ENCODE measurements around the gene CORO2A. TPM values are rescaled to one million over a fixed set of nuclear protein-coding genes. Genes with fewer than 3 reads are reported as not detected.

The CORO2A gene
- total RNA-seq, 2 experiments from 2014 or later, result 6.8 to 8.5 TPM

GRCh38 chr9:98086461-98086860 lies 106.0 kb downstream of the CORO2A start:
- ChIA-PET POLR2A (interaction anchor here (1.0 to 4.4 kb wide), 3 partner anchors 12 to 33 kb away, joined by 3 to 18 read pairs (median 4); partner anchors contain the start of gene TRIM14), CTCF (interaction anchor here (1.0 kb wide), 1 partner anchor 12 kb away, joined by 3 read pairs; no protein-coding TSS in a partner anchor)
- no peak for TF ChIP-seq CTCF (IDR thresholded peaks at IDR 0.05)
- H3K27me3 ChIP-seq (ENCODE audit: control insufficient read depth in 1 of 2, insufficient read depth in 2 of 2, low read length in 2 of 2), result no peaks in the 10 kb centered on the region
- H3K9me3 Mint-ChIP-seq, result no peaks in the 10 kb centered on the region
- ATAC-seq (ENCODE audit: poor library complexity) (no peak), DNase-seq (no peak)
- H3K4me3 Mint-ChIP-seq, result peak overlapping the region; percentile 5
- peaks cover 76% of the 10 kb centered on the region for H3K36me3 ChIP-seq (ENCODE audit: insufficient read depth, low read length)
- H3K36me3 Mint-ChIP-seq (ENCODE audit: low read depth), result peaks cover 86% of the 10 kb centered on the region
- H3K4me3 ChIP-seq (ENCODE audit: low read length), result no peak overlapping the region
- peaks cover 53% of the 10 kb centered on the region for H3K4me1 Mint-ChIP-seq (ENCODE audit: low read depth)
- peaks cover 12% of the 10 kb centered on the region for H3K4me1 ChIP-seq (ENCODE audit: insufficient read depth, low read length)
- peak overlapping the region; percentile 60 for H3K27ac Mint-ChIP-seq
- no peaks in the 10 kb centered on the region for H3K27me3 Mint-ChIP-seq
- no peak overlapping the region for H3K27ac ChIP-seq (ENCODE audit: low read depth in 1 of 2, low read length in 2 of 2)
- no peaks in the 10 kb centered on the region for H3K9me3 ChIP-seq (ENCODE audit: control insufficient read depth in 1 of 2, insufficient read depth in 1 of 2, low read length in 2 of 2)
- intact Hi-C loops (cut with DNase I, micrococcal nuclease), result no loop called here

- ChIA-PET CTCF (interaction anchor here (1.0 kb wide), 1 partner anchor 12 kb away, joined by 3 read pairs; no protein-coding TSS in a partner anchor), POLR2A (interaction anchor here (4.4 kb wide), 1 partner anchor 15 kb away, joined by 18 read pairs; no protein-coding TSS in a partner anchor)
- no peak overlapping the region for H3K4me3 ChIP-seq (ENCODE audit: low read length)
- H3K27me3 ChIP-seq (ENCODE audit: control insufficient read depth in 1 of 2, insufficient read depth in 2 of 2, low read length in 2 of 2), result no peaks in the 10 kb centered on the region
- intact Hi-C loops (cut with DNase I, micrococcal nuclease), result no loop called here
- peaks cover 76% of the 10 kb centered on the region for H3K36me3 ChIP-seq (ENCODE audit: insufficient read depth, low read length)
- H3K27me3 Mint-ChIP-seq, result no peaks in the 10 kb centered on the region
- H3K4me1 Mint-ChIP-seq (ENCODE audit: low read depth), result peaks cover 56% of the 10 kb centered on the region
- no peak for TF ChIP-seq CTCF (IDR thresholded peaks at IDR 0.05)
- no peak overlapping the region for H3K27ac ChIP-seq (ENCODE audit: low read depth in 1 of 2, low read length in 2 of 2)
- H3K9me3 Mint-ChIP-seq, result no peaks in the 10 kb centered on the region
- no peak overlapping the region for H3K4me3 Mint-ChIP-seq
- peak overlapping the region; percentile 60 for H3K27ac Mint-ChIP-seq
- DNase-seq, result no peak
- H3K4me1 ChIP-seq (ENCODE audit: insufficient read depth, low read length), result peaks cover 14% of the 10 kb centered on the region
- no peak for ATAC-seq (ENCODE audit: poor library complexity)
- no peaks in the 10 kb centered on the region for H3K9me3 ChIP-seq (ENCODE audit: control insufficient read depth in 1 of 2, insufficient read depth in 1 of 2, low read length in 2 of 2)
- H3K36me3 Mint-ChIP-seq (ENCODE audit: low read depth), result peaks cover 89% of the 10 kb centered on the region
These were observed 106.5 kb downstream of the CORO2A start for GRCh38 chr9:98085944-98086343.

- intact Hi-C loops (cut with DNase I, micrococcal nuclease), result no loop called here
- H3K4me1 ChIP-seq (ENCODE audit: insufficient read depth, low read length), result peaks cover 14% of the 10 kb centered on the region
- Mint-ChIP-seq H3K36me3 (ENCODE audit: low read depth) (peaks cover 89% of the 10 kb centered on the region), H3K27me3 (no peaks in the 10 kb centered on the region), H3K4me1 (ENCODE audit: low read depth) (peaks cover 49% of the 10 kb centered on the region), H3K4me3 (no peak overlapping the region), H3K9me3 (no peaks in the 10 kb centered on the region), H3K27ac (peak overlapping the region; percentile 6)
- no peak overlapping the region for H3K4me3 ChIP-seq (ENCODE audit: low read length)
- H3K36me3 ChIP-seq (ENCODE audit: insufficient read depth, low read length), result peaks cover 76% of the 10 kb centered on the region
- CTCF ChIA-PET, result interaction anchor here (0.6 to 1.2 kb wide), 2 partner anchors 28 to 50 kb away, joined by 3 read pairs; no protein-coding TSS in a partner anchor
- TF ChIP-seq CTCF (IDR thresholded peaks at IDR 0.05), result no peak
- no peaks in the 10 kb centered on the region for H3K9me3 ChIP-seq (ENCODE audit: control insufficient read depth in 1 of 2, insufficient read depth in 1 of 2, low read length in 2 of 2)
- POLR2A ChIA-PET, result interaction anchor here (0.8 to 4.4 kb wide), 2 partner anchors 12 to 16 kb away, joined by 3 to 18 read pairs; no protein-coding TSS in a partner anchor
- H3K27me3 ChIP-seq (ENCODE audit: control insufficient read depth in 1 of 2, insufficient read depth in 2 of 2, low read length in 2 of 2), result no peaks in the 10 kb centered on the region
- no peak overlapping the region for H3K27ac ChIP-seq (ENCODE audit: low read depth in 1 of 2, low read length in 2 of 2)
- ATAC-seq (ENCODE audit: poor library complexity), result no peak
- DNase-seq, result no peak
These were observed 107.4 kb downstream of the CORO2A start for GRCh38 chr9:98085058-98085457.
